RPMI8226 (cell line): ENCODE data around the gene FKBP9.
"Not testable (repeated sequence)": the region's sequence is repeated elsewhere in the genome, so short reads cannot be mapped to it uniquely, and the experiment has no call there.

Source experiments
- DNase-seq: peaks from one replicate; pipeline ENCODE4 v3.0.0-alpha.2; 2015

The FKBP9 gene

DNA sequence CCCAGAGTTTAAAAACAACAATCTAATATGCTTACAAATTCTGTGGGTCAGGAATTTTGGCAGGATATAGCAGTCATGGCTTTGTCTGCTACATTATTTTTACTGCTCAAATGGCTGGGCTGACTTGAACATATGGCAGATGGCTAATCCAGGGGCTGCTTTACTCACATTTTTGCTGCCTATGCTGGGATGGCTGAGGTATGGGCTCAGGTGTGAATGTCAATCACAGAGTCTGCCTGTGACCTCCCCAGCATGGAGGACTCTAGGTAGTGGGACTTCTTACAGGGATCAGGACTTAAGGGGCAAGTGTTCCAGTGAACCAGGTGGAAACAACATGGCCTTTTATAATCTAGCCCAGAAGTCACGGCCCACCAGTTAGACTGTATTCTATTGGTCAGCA, 4.4 kb upstream of the FKBP9 start:
- no peak for DNase-seq

DNA sequence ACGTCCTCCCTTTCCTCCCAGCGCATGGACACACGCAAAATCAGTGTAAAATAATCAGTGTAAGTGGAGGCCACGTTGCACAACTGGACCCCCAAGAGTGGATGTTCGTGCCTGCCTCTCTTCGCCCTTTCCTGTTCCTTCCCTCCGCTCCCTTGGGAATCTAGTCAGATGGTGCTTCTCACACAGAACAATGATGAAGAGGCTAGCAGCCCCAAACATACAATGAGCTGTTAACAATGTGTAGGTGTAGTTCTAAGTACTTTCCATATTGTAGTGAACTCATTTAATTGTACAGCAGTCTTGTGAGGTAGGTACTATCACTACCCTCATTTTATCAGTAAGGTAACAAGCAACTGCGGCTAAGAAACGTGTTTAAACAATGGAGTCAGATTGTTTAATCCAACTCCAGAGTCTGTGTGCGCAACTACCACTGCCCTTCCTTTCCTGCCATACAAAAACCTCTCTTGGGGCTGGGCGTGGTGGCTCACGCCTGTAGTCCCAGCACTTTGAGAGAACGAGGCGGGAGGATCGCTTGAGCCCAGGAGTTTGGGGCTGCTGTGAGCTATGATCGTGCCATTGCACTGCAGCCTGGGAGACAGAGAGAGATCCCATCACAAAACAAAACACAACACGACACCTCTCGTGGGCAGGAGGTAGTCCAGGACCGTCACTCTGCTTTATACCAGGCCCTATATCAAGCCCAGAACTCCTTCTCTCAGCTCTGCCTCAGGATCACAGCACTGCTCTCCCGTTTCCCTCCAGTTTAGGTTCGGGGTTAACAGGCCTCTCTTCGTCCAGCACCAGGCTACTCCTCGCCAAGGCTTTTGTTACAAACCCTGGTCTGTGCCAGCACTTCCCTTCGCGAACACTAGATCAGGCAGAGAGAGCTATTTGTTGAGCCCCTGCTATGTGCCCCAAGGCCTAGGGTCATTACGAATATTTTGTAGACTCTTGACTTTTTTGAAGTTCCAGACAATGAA, 1.1 kb downstream of the FKBP9 start:
- no peak for DNase-seq

DNA sequence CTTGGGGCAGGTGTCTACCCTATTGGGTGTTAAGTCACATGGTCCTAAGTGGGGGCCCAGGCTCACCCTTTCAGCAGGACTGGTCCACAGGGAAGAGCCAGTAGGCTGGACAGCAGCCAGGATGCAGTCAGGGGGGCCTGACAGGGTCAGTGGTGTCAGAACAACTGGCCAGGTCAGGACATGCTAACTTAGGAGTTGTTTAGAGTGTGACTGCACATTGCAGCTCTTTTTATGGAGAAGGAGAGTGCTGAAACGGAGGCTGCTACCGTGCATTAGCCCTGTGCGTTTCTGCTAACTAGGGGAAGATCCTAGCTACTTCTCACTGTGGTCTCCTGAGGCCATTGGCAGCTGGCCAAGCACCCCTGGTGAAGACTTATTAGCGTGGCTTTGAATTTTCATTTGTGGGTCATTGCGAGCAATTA, 6.7 kb downstream of the FKBP9 start:
- peak; percentile 39 for DNase-seq

DNA sequence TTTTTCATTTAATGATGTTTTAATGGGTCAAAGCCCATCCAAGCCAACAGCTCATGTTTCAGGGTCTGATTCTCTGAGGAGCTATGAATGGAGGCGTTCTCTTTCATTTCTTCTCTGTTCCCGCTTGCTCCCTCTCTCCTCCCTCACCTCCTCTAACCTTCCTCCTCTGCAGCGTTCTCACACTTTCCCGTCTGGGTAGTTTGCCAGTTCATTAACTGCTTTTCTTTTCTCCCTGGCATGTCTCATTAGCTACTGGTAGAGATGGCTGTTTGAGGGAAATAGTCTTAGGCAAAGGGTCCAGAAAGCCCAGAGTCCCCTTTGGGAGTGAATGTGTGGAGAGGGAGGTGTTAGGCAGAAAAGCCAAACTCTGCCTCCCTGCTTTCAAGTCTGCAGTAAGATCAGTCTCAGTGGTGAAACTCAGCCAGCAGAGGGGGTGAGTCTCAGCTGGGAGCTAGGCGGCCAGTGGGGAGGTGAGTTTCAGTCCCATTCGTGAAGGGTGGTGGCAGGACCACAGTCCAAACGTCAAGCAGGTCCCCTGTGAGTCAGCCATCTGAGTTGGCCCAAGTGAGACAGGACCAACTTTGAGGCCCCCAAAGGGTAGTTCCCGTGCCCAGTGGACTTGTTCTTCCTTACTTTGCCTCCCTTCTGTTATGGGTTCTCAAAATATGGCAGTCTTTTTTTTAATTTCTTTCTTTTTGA, 7.4 kb downstream of the FKBP9 start:
- DNase-seq: not testable (repeated sequence)

DNA sequence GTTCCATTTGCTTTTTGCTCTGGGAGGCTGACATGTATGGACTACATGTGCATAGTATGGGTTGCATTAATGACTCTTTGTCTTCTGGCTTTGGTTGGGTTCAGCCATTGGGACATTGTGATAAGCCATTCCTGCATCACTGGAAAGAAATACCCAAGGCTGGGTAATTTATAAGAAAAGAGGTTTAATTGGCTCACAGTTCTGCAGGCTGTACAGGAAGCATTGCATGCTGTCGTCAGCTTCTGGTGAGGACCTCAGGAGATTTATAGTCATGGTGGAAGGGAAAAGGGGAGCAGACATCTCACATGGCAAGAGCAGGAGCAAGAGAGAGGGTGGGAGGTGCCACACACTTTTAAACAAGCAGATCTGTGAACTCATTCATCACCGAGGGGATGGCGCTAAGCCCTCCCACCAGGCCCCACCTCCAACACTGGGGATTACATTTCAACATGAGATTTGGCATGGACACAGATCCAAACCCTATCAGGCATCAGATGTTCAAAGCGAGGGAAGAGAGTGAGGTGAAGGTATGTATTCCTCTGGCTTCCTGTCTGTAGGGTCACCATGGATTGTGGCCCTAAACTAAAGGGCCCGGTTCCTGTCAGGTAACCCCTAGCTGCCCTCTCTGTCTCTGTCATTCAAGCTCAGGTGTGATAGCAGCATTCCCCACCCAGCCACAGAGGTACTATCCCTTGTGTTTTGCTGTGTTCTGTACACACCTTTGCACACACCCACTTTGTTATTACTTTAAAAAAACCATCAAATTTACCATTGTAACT, 9.4 kb downstream of the FKBP9 start:
- DNase-seq: not testable (repeated sequence)

DNA sequence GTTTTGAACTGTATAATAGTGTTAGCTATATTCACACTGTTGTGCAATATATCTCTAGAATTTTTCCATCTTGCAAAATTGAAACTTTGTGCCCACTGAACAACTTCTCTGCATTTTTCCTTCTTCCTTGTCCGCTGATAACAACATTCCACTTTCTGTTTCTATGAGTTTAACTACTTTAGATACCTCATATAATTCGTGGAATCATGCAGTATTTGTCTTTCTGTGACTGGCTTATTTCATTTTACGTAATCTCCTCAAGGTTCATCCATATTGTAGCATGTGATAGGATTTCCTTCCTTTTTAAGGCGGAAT, 10.0 kb downstream of the FKBP9 start:
- not testable (repeated sequence) for DNase-seq

DNA sequence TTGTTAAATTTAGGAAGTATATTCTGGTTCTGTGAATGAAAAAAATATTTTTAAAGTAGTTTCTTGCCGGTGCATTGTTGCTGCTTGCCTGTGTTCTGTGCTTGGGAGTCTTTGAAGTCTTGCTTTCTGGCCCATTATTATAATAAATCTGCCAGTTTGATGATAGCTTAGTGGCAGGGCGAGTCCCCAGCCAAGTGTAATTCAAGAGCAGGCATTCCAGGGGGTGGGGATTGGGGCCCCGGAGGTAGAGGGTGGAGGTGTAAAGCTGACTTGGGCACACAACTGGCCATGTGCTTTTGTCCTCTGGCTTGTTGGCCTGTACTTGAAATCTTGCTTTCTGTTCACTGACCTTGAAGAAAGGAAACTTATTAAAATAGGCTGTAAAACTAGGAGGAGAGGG, 14.7 kb downstream of the FKBP9 start:
- DNase-seq: not testable (repeated sequence)

DNA sequence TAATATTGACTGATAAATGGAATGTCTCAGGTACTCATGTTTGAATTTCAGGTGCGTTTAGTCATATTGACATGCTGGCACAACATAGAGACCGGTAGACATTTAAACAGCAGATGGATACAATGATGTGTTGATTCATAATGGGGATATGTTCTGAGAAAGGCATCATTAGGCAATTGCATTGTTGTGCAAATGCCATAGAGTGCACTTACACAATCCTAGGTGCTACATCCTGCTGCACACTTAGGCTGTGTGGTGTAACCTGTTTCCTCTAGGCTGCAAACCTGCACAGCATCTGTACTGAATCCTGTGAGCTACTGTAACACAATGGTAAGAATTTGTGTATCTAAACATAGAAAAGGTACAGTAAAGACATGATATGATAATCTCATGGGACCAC, 19.9 kb downstream of the FKBP9 start:
- DNase-seq: not testable (repeated sequence)

DNA sequence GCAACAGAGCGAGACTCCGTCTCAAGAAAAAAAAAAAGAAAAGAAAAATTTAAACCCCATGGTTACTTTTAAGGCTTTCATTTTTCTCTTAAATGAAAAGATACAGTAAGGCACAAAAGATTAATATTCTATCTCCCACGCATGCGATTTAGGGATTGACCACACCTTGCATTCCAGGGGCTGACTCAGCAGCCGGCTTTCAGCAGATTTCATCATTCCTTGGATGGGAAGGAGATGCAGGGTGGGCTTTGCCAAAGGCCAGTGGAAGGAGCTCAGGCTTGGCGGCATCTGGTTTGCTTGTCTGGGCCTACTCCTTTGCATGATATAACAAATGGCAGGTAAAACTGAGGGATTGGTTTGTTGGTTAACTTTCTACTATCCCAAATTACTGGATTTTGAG, 22.0 kb downstream of the FKBP9 start:
- not testable (repeated sequence) for DNase-seq

DNA sequence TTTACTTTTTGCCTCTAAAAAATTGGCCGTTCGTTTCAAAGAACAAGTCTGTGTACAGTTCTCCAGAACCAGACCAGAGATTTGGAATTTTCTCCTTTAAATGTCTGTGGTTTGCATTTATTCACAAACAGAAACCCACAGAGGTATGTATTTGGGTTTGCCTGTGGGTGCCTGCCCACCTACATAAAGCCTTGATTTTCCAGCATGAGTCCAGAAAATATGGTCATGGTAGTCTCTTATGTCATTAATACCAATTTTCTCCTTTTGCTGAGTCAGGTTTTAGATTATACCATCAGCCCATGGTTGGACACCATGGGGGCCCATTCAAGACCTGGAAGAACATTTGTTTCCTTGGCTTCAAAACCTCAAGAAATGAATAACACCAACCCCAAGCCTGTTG, 22.7 kb downstream of the FKBP9 start:
- DNase-seq: not testable (repeated sequence)

DNA sequence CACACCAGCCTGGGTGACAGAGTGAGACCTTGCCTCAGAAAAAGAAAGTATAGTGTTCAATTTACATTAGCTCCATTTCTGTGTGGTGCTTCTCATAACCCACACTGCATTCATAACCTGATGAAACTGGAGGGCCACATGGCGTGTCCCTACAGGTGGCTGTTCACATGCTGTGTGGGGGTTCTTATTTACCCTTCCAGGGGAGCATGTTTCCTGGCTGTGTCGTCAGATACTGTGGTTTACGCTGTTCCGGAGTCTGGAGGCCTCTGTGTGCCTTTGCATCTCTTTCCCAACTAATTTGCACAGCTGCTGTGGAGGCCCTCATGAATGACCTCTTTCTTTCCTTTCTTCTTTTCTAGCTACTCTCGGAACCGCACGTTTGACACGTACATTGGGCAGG, 30.9 kb downstream of the FKBP9 start:
- not testable (repeated sequence) for DNase-seq

DNA sequence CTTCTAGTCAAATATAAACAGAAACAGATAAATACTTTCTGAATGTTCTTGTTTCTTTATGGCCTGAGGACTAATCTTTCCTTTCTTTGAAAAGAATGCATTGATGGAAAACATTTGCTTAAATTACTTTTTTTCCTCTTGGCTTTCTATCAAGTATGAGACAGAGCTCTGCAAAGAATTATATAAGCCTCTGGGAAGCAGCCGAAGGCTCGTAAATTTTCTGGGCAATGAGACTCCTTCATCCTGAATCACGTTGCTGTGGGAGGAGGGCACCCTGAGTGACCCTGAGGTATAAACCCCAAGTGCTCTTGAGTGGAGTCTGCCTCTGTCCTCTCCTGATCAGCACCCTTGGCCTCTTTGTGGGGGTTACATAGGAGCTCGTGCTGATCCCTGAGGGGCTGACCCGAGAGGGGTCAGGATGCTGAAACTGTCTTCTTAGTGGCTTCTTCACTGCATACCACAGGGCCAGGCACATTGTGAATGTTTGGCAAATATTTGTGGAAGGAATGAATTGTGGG, 33.9 kb downstream of the FKBP9 start:
- DNase-seq: not testable (repeated sequence)

DNA sequence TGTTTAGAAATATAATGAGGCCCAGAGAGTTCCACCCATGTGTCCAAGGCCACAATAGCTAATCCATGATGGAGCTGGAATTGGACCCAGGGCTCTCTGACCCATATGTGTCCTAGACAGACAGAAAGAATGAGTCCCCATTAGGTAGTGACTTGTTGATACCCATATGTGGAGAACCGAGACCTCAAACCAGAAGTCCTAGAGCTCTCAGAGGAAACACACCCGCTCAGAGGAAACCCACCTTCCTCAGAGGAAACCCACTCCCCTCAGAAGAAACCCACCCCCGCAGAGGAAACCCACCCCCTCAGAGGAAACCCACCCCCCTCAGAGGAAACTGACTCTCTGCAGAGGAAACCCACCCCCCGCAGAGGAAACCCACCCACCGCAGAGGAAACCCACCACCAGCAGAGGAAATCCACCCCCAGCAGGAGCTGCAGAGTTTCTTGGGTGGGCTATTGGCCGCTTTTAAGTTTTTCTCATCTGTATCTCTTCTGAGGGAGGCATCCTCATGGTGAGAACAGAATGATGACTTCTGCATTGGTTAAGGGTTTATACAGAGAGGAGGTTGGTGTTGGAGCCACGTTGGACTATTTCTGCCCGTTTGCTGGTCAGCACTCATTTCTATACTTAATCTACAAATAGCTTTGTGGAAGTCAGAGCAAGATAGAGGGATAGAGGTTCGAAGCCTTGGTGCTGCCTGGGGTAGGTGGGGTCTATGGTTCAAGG, 34.9 kb downstream of the FKBP9 start:
- DNase-seq: not testable (repeated sequence)

DNA sequence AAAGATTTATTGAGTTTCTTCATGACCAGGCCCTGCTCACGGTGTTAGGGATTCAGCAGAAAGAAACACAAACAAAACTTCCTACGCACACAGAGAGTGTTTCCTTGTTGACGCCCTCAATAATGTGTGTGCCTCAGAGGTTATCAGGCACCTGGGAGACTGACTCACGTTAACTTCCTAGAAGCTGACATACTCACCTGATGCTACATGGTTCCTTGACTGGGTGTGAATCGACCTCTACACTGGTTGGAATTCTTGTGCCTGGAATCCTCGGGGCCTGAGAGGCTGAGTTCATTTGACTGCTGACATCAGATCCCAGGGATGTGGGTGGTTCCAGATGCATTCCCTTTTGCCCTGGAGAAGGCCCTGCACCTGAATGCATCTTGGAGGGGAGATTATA, 35.5 kb downstream of the FKBP9 start:
- DNase-seq: not testable (repeated sequence)

DNA sequence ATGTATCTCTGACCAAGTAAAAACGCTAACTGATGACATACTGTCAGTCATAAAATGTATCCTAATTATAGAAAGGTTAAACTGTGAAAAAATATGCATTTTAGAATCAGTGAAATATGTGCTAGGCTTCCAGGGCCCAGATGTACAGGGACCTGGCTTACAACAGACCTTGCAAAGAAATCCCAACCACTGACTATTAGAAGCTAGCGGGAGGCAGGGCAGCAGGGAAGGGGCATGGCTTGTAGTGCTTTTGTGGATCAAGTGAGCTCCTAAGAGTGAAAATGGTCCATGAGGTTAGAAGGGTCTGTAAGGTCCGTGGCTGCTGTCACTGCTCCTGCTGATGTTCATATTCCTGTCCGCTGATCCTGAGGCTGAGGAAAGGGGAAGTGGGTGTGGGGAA, 40.7 kb downstream of the FKBP9 start:
- DNase-seq: not testable (repeated sequence)

DNA sequence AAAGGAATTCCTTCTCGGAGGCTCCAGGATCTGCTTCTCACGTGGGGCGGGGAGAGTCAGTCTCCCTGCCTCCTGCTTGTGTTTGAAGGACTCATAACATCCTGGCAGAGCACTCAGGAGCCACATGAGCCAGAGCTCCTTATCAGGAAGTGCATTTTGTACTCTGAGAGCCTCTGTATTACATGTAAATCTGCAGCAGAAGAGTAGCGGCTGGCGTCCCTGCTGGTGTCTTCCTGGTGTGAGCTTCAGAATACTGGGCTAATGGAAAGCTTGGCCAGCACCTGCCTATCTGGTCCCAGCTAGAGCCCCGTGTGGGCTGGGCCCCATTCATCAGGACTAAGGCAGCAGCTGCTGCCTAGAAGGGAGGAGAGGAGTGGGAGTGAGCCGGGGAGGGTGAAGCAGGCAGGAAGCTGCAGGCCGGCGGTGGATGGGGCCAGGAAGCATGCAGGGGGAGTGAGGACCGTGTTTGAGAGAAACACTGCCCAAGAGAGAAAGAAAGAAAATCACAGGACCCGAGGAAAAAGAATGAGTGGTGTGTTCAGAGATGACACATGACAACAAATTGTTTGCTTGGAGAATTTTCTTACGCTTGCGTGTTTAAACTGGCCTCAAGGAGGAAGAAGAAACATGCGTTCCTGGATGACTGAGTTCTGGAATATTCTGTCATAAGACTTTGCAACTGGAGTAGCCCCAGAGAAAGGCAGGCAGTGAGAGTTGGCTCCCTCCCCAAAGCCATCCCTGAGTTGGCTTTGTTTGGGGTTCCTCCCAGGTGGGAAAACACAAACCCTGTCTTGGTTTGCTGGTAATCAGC, 41.3 kb downstream of the FKBP9 start:
- not testable (repeated sequence) for DNase-seq

DNA sequence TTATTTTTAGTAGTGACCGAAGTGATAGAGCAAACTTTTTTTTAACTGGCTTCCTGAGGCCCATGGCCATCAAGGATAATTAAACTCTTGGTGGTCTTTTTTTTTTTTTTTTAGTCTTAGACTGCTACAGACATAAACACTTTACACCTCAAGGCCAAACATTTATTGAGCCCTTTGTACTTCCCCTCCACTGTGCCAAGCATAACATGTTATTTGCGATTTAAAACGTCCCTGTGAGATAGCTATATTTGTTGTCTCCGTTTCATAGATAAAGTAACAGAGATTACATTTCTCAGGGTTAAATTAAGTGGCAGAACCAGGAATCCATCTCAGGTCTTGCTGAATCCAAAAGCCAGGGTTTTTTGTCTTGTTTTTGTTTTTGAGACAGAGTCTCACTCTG, 42.1 kb downstream of the FKBP9 start:
- DNase-seq: not testable (repeated sequence)

DNA sequence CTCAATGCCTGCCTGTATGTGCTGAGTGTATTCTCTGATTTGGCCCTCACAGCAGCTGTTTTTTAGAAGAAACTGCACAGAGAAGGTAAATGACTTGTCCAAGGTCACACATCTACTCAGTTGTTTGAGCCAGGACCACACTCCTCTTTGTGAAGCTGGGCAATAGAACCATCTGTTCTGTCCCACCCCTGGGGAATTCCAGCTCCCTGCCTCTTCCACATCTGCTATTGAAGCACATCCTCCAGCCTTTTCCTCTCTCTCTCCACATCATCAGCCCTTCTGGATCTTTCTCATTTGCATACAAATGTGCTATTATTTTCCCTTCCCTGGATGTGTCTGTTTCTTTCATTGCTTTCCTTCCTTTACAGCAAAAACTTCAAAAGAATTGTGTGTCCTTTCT, 45.9 kb downstream of the FKBP9 start:
- DNase-seq: not testable (repeated sequence)

DNA sequence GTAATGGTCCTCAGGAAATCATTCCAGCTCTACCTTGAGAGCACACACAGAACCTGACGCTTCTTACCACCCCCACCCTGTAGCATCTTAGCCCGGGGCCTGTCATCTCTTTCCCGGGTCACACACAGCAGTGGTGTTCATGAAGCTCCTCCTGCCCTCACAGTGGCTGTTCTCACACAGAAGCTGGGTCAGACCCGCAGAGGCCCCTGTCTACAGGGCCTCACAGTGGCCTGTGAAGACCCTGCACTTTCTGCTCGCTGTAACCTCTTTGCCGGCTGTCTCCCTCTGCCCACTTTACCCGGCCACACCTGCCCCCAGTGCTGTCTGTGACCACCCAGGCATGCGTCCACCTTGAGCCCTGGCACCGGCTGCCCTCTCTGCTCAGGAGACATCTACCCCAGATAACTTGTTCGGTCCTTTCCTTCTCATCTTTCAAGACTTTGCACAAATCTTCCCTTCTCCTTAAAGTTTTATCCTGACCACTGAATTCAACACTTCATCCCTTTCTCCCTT, 46.9 kb downstream of the FKBP9 start:
- DNase-seq: not testable (repeated sequence)

DNA sequence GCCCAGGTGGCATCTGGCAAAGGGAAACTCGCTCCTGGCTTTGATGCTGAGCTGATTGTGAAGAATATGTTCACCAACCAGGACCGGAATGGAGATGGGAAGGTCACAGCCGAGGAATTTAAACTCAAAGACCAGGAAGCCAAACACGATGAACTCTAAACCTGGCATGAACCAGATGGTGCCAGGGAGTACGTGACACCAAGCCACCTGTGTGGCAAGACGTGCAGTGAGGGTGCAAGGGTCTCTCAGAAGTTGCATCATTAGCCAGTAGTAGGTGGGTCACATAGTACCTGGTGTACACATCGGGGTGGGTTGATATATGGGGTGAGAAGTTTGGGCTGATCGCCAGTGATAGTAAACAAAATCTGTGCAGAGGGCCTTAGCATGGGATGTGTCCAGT, 48.0 kb downstream of the FKBP9 start:
- DNase-seq: not testable (repeated sequence)

DNA sequence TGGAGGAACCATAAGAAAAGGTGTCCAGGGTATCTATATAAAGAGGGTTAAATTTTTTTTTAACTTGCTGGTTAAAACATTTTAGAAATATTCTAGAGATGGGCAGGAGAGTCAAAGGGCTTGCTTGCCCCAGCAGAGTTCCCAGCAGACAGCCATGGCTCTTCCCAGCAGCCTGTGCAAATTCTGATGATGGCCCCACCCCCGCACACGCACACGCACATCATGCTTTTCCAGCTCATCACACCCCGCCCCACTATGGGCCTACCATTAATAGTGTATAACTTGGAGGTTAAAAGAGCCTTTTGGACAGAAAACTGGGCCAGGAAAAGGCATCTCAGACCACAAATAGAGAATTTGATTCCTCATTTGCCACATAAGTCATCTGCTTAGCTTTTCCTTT, 48.5 kb downstream of the FKBP9 start:
- not testable (repeated sequence) for DNase-seq
